Activated CD8-positive, alpha-beta T cell treated with anti-CD3 and anti-CD28 coated beads for 36 hours (primary cell): ENCODE data around the gene NRXN3. TPM values are rescaled to one million over a fixed set of nuclear protein-coding genes. Genes with fewer than 3 reads are reported as not detected.

ENCODE experiments used
- ATAC-seq: fragments of 200-7000 bp; cut with Tn5 transposase; one replicate; pipeline ENCODE4 v1.10.0; 2021; ENCODE audit warnings: mild to moderate bottlenecking, moderate library complexity
- CTCF ChIA-PET: fragments of 350-600 bp; sonication (Branson Sonifier 250); formaldehyde crosslinking; loops from one replicate; lab custom pipeline; 2021; ENCODE audit warnings: antibody characterized with exemption; lab: Charles Lee
- POLR2A ChIA-PET: fragments of 350-600 bp; sonication (Branson Sonifier 250); formaldehyde crosslinking; loops from one replicate; lab custom pipeline; 2021; ENCODE audit warnings: antibody characterized with exemption; lab: Charles Lee
- DNase-seq: peaks from one replicate; pipeline ENCODE4 v3.0.0-alpha.2; 2020
- H3K27ac Mint-ChIP-seq: one replicate; pipeline ENCODE4 v1.8.0; 2021; ENCODE audit warnings: mild to moderate bottlenecking, mixed read lengths
- H3K27me3 Mint-ChIP-seq: one replicate; pipeline ENCODE4 v1.8.0; 2021; ENCODE audit warnings: mixed read lengths
- H3K36me3 Mint-ChIP-seq: one replicate; pipeline ENCODE4 v1.8.0; 2021; ENCODE audit warnings: low read depth, mixed read lengths
- H3K4me1 Mint-ChIP-seq: one replicate; pipeline ENCODE4 v1.8.0; 2021; ENCODE audit warnings: low read depth, mixed read lengths
- H3K4me3 Mint-ChIP-seq: one replicate; pipeline ENCODE4 v1.8.0; 2021; ENCODE audit warnings: mild to moderate bottlenecking, moderate library complexity, mixed read lengths
- H3K9me3 Mint-ChIP-seq: one replicate; pipeline ENCODE4 v1.8.0; 2021; ENCODE audit warnings: mixed read lengths
- intact Hi-C: fragments of 100-400 bp; cut with micrococcal nuclease; formaldehyde crosslinking; loops from one replicate; pipeline ENCODE4 v1.10.0; 2022
- total RNA-seq, 2 experiments: library from RNA; stranded (reverse); gene quantifications; one replicate each; pipeline ENCODE4 v1.2.3, GENCODE V29; 2021
- TF ChIP-seq, protein P1 (sequence below): fragments of 200-600 bp; IDR thresholded peaks from one replicate; pipeline ENCODE4 v1.8.0; 2022; ENCODE audit warnings: antibody characterized with exemption, mild to moderate bottlenecking

NRXN3 gene
- total RNA-seq, 2 experiments from 2014 or later: not detected

DNA sequence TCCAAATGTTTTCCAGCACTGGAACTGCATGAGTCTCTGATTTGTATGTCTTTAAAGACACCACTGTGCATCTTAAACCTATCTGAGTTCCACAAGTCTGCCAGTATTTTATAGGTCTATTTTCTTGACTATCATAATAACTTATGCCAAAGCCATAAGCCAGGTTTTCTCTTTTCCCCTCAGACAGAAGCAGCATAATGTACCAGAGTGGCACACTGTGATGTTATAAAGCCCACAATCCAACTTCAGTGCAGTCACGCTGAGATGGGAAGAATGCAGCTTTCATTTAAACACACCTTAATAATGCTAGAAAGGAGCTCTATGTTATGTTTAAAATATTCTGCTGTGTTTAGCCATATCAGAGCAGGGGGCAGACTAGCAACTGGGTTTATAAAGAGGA, 1117.8 kb downstream of the NRXN3 start:
- no peak overlapping the region for H3K27ac Mint-ChIP-seq
- ATAC-seq (no peak), DNase-seq (no peak)
- CTCF ChIA-PET: no interaction called here
- POLR2A ChIA-PET: no interaction called here
- TF ChIP-seq, protein P1, sequence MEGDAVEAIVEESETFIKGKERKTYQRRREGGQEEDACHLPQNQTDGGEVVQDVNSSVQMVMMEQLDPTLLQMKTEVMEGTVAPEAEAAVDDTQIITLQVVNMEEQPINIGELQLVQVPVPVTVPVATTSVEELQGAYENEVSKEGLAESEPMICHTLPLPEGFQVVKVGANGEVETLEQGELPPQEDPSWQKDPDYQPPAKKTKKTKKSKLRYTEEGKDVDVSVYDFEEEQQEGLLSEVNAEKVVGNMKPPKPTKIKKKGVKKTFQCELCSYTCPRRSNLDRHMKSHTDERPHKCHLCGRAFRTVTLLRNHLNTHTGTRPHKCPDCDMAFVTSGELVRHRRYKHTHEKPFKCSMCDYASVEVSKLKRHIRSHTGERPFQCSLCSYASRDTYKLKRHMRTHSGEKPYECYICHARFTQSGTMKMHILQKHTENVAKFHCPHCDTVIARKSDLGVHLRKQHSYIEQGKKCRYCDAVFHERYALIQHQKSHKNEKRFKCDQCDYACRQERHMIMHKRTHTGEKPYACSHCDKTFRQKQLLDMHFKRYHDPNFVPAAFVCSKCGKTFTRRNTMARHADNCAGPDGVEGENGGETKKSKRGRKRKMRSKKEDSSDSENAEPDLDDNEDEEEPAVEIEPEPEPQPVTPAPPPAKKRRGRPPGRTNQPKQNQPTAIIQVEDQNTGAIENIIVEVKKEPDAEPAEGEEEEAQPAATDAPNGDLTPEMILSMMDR: no peak
- H3K27me3 Mint-ChIP-seq: peaks cover 4% of the 10 kb centered on the region
- intact Hi-C loops: no loop called here
- H3K4me3 Mint-ChIP-seq: no peak overlapping the region
- H3K4me1 Mint-ChIP-seq: no peaks in the 10 kb centered on the region
- no peaks in the 10 kb centered on the region for H3K36me3 Mint-ChIP-seq
- H3K9me3 Mint-ChIP-seq: peaks cover 1% of the 10 kb centered on the region

DNA sequence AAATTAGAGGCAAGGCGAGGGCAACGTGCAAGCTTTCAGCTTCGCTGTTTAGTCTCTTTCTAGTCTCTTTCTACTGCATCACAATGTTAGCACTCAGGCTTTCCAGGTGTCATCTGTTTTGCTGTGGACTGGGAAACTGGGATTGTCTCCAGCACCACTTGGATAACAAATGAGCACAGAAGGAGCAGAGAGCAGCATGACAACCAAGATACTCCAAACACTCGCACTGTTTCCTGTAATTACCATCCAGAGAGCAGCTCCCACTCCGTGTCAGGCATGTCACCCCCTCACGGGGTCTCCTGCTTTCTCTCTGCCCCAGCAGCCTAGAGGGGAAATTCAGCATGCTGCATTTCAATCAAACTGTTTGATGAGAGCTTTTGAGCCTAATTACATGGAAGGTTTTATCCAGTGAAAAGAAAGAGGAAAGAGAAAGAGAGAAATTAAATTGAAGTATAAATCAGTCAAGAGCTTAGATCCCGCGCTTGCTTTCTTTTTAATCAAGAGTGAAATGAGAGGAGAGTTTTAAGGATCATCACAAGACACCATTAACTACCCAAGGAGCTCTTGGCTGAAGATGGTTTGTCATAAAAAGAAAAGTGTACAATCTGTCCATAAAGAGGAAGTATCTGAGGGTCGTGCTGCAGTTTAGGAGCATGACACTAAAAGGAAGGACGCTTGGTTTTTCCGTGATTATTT, 1123.5 kb downstream of the NRXN3 start:
- H3K4me3 Mint-ChIP-seq: no peak overlapping the region
- ChIA-PET CTCF (no interaction called here), POLR2A (no interaction called here)
- TF ChIP-seq, protein P1: no peak
- intact Hi-C loops: no loop called here
- no peaks in the 10 kb centered on the region for H3K36me3 Mint-ChIP-seq
- DNase-seq (no peak), ATAC-seq (no peak)
- H3K9me3 Mint-ChIP-seq: peaks cover 2% of the 10 kb centered on the region
- no peak overlapping the region for H3K27ac Mint-ChIP-seq
- H3K27me3 Mint-ChIP-seq: peaks cover 2% of the 10 kb centered on the region
- no peaks in the 10 kb centered on the region for H3K4me1 Mint-ChIP-seq

DNA sequence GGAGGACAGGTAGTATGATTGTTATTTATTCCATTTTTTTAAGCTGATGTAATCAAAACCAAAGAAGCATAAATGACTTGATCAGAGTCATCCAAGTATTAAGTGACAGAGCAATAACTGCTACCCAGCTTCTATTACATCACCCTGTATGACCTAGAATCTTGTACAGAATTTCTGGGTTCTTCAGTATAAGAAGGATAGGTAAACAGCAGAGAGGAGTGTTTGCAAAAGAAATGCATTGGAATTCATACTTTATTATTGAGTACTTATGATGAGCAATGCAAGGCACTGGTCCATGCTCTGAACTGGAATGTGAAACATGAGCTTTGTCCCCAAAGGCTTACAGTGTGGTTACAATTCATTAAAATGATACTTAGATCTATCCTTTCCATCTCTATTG, 1124.3 kb downstream of the NRXN3 start:
- no peak overlapping the region for H3K4me3 Mint-ChIP-seq
- peaks cover 2% of the 10 kb centered on the region for H3K27me3 Mint-ChIP-seq
- POLR2A ChIA-PET: no interaction called here
- TF ChIP-seq, protein P1: no peak
- DNase-seq (no peak), ATAC-seq (no peak)
- no peaks in the 10 kb centered on the region for H3K36me3 Mint-ChIP-seq
- CTCF ChIA-PET: no interaction called here
- peaks cover 2% of the 10 kb centered on the region for H3K9me3 Mint-ChIP-seq
- intact Hi-C loops: no loop called here
- H3K27ac Mint-ChIP-seq: no peak overlapping the region
- H3K4me1 Mint-ChIP-seq: no peaks in the 10 kb centered on the region

DNA sequence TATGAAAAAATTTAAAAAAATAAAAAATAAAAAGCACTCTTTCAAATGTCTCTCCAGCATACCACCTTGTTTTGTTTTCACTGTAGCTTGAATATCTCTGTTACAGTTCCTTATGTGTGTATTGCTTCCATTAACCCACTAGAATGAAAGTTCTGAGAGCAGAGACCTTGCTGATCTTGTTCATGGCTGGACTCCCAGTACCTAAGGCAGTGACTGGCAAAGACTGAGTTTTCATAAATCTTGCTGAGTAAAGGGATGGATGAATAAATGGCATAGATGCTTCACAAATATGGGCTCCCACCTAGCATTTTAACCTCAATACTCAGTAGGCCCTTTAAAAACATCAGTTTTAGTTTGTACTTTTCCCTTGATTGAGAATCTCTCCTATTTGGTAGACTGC, 1125.2 kb downstream of the NRXN3 start:
- Mint-ChIP-seq H3K27me3 (no peaks in the 10 kb centered on the region), H3K36me3 (no peaks in the 10 kb centered on the region), H3K4me3 (no peak overlapping the region), H3K27ac (no peak overlapping the region), H3K4me1 (no peaks in the 10 kb centered on the region), H3K9me3 (peaks cover 2% of the 10 kb centered on the region)
- intact Hi-C loops: no loop called here
- TF ChIP-seq, protein P1: no peak
- ATAC-seq (no peak), DNase-seq (no peak)
- ChIA-PET CTCF (no interaction called here), POLR2A (no interaction called here)

DNA sequence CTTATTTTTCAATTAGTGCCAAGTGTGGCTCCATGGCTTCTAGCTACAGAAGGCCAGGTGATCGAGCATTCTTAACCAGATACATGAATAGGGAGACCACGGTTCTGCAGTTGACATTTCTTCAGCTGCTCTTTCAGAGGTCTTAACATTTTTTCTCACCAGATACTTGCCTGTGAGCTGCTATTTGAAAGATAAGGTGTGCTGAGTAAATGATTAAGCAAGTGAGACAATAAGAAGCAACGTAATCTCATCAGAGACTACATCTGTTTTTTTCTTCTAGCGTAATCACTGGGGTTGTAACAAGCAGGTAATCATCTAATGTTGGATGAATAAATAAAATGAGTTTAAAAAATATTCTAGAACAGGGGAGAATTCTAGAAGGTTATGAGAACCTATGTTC, 1128.2 kb downstream of the NRXN3 start:
- DNase-seq (no peak), ATAC-seq (no peak)
- no peaks in the 10 kb centered on the region for H3K36me3 Mint-ChIP-seq
- POLR2A ChIA-PET: no interaction called here
- no peaks in the 10 kb centered on the region for H3K27me3 Mint-ChIP-seq
- intact Hi-C loops: no loop called here
- CTCF ChIA-PET: no interaction called here
- no peaks in the 10 kb centered on the region for H3K4me1 Mint-ChIP-seq
- H3K27ac Mint-ChIP-seq: no peak overlapping the region
- TF ChIP-seq, protein P1: no peak
- peaks cover 3% of the 10 kb centered on the region for H3K9me3 Mint-ChIP-seq
- no peak overlapping the region for H3K4me3 Mint-ChIP-seq
